IPS-15b (cell line): ENCODE measurements around the gene PLS1.
"Not testable (repeated sequence)": the region's sequence is repeated elsewhere in the genome, so short reads cannot be mapped to it uniquely, and the experiment has no call there.

Experiments
- H3K27me3 ChIP-seq: one replicate; pipeline ENCODE4 v1.6.1; 2013; ENCODE audit warnings: low read length; ENCODE audit not compliant: control insufficient read depth, insufficient read depth
- H3K36me3 ChIP-seq: one replicate; pipeline ENCODE4 v1.6.1; 2013; ENCODE audit warnings: low read length; ENCODE audit not compliant: control insufficient read depth, insufficient read depth
- H3K4me1 ChIP-seq: one replicate; pipeline ENCODE4 v1.6.1; 2013; ENCODE audit warnings: mild to moderate bottlenecking, low read length; ENCODE audit not compliant: control insufficient read depth, insufficient read depth
- H3K4me3 ChIP-seq: one replicate; pipeline ENCODE4 v1.5.1; 2013; ENCODE audit warnings: low read depth, low read length
- H3K9ac ChIP-seq: one replicate; pipeline ENCODE4 v1.6.1; 2013; ENCODE audit warnings: low read depth, mild to moderate bottlenecking, low read length
- H3K9me3 ChIP-seq: one replicate; pipeline ENCODE4 v1.6.1; 2013; ENCODE audit warnings: mild to moderate bottlenecking, low read length; ENCODE audit not compliant: control insufficient read depth, insufficient read depth

Gene PLS1

GRCh38 chr3:142602619-142603385 lies 6.6 kb downstream of the PLS1 start:
- Histone ChIP-seq H3K9ac (no peak overlapping the region), H3K36me3 (no peaks in the 10 kb centered on the region), H3K4me3 (no peak overlapping the region), H3K9me3 (no peaks in the 10 kb centered on the region), H3K27me3 (no peaks in the 10 kb centered on the region), H3K4me1 (no peaks in the 10 kb centered on the region)

DNA sequence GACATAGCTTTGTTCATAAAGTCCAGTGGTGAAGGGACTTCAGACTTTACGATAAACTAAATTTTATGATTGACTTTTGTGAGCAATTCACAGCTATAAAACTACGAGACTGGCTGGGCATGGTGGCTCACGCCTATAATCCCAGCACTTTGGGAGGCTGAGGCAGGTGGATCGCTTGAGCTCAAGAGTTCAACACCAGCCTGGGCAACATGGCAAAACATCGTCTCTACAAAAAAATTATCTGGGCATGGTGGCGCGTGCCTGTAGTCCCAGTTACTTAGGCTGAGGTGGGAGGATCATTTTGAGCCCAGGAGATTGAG lies 7.2 kb downstream of the PLS1 start:
- not testable (repeated sequence) for H3K4me3 ChIP-seq, H3K36me3 ChIP-seq, H3K27me3 ChIP-seq, H3K4me1 ChIP-seq, H3K9me3 ChIP-seq, H3K9ac ChIP-seq

- Histone ChIP-seq H3K36me3 (no peaks in the 10 kb centered on the region), H3K9me3 (no peaks in the 10 kb centered on the region), H3K4me1 (no peaks in the 10 kb centered on the region), H3K9ac (no peak overlapping the region), H3K27me3 (no peaks in the 10 kb centered on the region), H3K4me3 (no peak overlapping the region)
Observed at GRCh38 chr3:142604940-142605339, 8.7 kb downstream of the PLS1 start.

DNA sequence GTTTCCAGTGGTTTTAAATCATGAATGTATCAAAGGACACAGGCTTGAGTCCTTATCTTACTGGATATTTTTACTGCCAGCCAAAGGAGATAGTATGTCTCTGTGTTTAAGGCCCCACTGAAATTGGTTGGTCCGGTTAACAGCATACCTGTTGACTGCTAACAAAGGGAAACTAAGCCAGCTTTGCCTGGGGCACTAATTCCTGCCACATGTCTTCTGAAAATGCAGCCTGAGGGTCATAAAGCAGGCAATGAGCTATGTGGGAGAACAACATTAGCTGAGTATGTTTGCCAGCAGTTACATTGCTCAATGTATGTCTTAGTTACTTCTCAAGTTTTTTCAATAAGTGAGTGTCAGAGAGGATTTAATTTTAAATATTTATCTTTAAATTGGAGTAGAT lies 12.4 kb downstream of the PLS1 start:
- no peaks in the 10 kb centered on the region for H3K36me3 ChIP-seq
- no peaks in the 10 kb centered on the region for H3K9me3 ChIP-seq
- no peaks in the 10 kb centered on the region for H3K4me1 ChIP-seq
- H3K27me3 ChIP-seq, result no peaks in the 10 kb centered on the region
- no peak overlapping the region for H3K4me3 ChIP-seq
- no peak overlapping the region for H3K9ac ChIP-seq

- Histone ChIP-seq H3K9ac (no peak overlapping the region), H3K4me1 (no peaks in the 10 kb centered on the region), H3K27me3 (no peaks in the 10 kb centered on the region), H3K36me3 (no peaks in the 10 kb centered on the region), H3K9me3 (no peaks in the 10 kb centered on the region), H3K4me3 (no peak overlapping the region)
Observed at GRCh38 chr3:142609136-142609535, 12.9 kb downstream of the PLS1 start.

DNA sequence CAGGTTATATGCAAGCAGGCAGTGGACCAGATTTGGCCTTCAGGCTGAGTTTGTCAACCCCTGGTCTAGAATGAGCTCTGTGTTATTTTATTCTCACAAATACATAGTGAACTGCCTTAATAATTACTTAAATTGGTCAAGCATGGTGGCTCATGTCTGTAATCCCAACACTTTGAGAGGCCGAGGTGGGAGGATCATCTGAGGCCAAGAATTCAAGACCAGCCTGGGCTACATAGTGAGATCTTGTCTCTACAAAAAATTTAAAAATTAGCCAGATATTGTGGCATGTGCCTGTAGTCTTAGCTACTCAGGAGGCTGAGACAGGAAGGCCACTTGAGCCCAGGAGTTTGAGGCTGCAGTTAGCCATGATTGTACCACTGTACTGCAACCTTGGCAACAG lies 15.0 kb downstream of the PLS1 start:
- no peak overlapping the region for H3K4me3 ChIP-seq
- H3K9ac ChIP-seq, result no peak overlapping the region
- H3K4me1 ChIP-seq, result no peaks in the 10 kb centered on the region
- H3K36me3 ChIP-seq, result no peaks in the 10 kb centered on the region
- H3K27me3 ChIP-seq, result no peaks in the 10 kb centered on the region
- no peaks in the 10 kb centered on the region for H3K9me3 ChIP-seq

DNA sequence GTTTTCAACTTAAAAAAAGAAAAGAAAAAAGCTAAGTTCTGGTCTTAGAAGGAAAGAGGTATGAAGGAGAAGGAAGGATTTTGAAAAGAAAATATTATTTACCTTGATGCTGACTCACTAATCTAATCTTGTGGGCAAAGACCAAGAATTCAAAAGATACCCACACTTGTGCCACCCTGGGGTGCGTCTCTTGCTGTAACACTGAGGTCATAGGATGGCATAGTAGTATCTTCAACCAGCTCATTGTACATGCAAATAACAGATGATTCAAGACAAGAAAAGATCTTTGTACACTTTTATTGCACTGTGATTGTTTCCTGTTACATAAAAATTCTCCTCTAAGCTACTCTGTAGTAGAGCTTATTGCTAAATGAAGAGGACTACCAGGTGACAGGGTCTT lies 17.3 kb downstream of the PLS1 start:
- Histone ChIP-seq H3K4me1 (no peaks in the 10 kb centered on the region), H3K27me3 (no peaks in the 10 kb centered on the region), H3K9ac (no peak overlapping the region), H3K9me3 (no peaks in the 10 kb centered on the region), H3K4me3 (no peak overlapping the region), H3K36me3 (no peaks in the 10 kb centered on the region)

DNA sequence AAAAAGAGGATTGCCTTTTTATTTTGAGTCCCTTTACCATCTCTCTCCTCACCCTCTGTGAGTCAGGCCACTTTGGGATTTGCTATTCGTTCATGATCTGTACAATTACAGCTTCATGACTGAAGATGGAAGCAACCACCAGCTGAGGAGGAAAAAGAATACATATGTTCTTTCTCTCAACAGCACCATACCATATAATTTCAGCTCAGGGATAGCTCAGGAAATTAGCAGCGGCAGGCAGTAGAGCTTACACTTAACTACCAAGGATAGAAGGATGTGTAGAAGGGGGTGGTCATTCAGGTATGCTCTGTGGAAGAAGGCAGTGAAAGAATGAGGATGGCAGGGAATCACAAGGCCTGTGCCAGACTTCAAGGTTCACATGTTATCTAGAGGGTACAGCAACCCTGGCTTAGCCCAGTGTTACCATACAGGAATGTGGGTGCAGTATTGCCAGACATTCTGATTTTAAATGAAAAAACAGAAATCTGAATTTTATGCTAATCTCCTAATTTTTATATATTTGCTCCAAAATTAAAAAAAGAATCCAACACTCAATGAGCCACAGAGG lies 17.9 kb downstream of the PLS1 start:
- no peaks in the 10 kb centered on the region for H3K4me1 ChIP-seq
- H3K9ac ChIP-seq, result no peak overlapping the region
- no peaks in the 10 kb centered on the region for H3K36me3 ChIP-seq
- H3K4me3 ChIP-seq, result no peak overlapping the region
- no peaks in the 10 kb centered on the region for H3K9me3 ChIP-seq
- no peaks in the 10 kb centered on the region for H3K27me3 ChIP-seq

DNA sequence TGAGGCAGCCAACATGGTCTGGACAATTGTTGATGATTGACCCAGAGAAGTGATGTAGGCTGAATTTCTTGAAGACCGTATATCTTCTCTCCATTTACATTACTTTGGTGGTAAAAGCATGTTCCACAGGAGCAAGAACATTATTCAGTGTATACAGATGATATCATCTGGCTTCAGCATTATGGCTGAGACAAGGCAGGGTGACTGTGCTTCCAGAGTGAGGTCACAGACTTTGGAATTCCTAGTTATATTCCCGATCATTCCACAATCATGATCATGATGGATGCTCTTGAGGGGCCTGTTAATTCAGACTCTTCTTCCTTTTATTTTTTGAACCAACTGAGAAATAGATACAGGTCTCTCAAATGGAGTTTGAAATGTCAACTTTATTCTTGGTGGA lies 19.0 kb downstream of the PLS1 start:
- no peaks in the 10 kb centered on the region for H3K9me3 ChIP-seq
- no peaks in the 10 kb centered on the region for H3K27me3 ChIP-seq

DNA sequence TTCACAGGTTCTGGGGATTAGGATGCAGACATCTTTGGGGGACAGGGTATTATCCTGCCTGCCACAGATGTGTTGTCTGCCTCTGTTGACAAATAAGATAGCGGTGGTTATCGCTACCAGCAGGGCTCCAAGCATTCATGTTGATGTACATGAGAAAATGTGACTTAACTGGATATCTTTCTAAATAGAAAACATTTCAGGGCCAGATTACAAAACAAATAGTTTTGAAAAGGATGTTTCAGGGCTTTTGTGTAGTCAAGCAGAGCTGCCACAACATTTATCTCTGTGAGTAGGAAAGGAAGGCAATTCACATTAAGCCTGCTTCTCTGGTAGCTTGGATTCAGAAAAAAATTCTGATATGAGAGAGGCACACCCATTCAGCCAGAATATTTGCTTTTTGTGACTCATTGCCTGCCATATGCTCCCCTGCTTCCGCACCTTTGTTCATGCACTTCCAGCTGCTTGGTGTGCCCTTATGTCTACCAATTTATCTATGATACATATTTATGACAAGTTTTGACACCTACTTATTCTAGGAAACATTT lies 22.8 kb downstream of the PLS1 start:
- Histone ChIP-seq H3K27me3 (no peaks in the 10 kb centered on the region), H3K4me3 (no peak overlapping the region), H3K36me3 (no peaks in the 10 kb centered on the region), H3K9ac (no peak overlapping the region), H3K9me3 (no peaks in the 10 kb centered on the region), H3K4me1 (no peaks in the 10 kb centered on the region)

More for the DNA sequence above, 19.0 kb downstream of the PLS1 start:
- Histone ChIP-seq H3K4me1 (no peaks in the 10 kb centered on the region), H3K36me3 (no peaks in the 10 kb centered on the region), H3K9ac (no peak overlapping the region), H3K4me3 (no peak overlapping the region)

DNA sequence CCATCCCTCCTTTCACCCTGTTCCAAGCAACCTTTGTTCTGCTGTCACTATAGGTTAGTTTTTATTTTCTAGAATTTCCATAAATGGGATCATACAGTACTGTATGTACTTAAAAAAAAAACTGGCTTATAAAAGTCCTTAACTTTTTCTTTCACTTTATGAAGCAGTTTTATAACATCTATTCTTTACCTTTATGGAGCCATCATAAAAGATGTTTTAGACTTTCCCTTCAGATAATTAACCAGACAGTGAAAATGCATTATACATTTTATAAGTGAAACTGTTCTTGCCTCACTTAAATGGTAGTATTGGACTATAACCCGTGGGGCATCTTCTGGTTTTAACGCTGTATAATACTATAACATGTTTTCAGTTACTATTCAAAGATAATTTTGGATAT lies 26.2 kb downstream of the PLS1 start:
- no peak overlapping the region for H3K9ac ChIP-seq
- H3K27me3 ChIP-seq, result no peaks in the 10 kb centered on the region
- H3K36me3 ChIP-seq, result no peaks in the 10 kb centered on the region
- H3K4me3 ChIP-seq, result no peak overlapping the region
- H3K9me3 ChIP-seq, result no peaks in the 10 kb centered on the region
- no peaks in the 10 kb centered on the region for H3K4me1 ChIP-seq

- H3K9ac ChIP-seq, result no peak overlapping the region
- H3K4me1 ChIP-seq, result no peaks in the 10 kb centered on the region
- H3K27me3 ChIP-seq, result no peaks in the 10 kb centered on the region
- no peak overlapping the region for H3K4me3 ChIP-seq
- H3K36me3 ChIP-seq, result no peaks in the 10 kb centered on the region
- no peaks in the 10 kb centered on the region for H3K9me3 ChIP-seq
Observed at GRCh38 chr3:142623194-142623593, 27.0 kb downstream of the PLS1 start.
